HL-60/S4 treated with phorbol 12-myristate 13-acetate at 8.2 ng/mL for 4 days and 3 days (cell line): ENCODE results near the gene LIPC.

Experiments
- in situ Hi-C: fragments of 300-500 bp; cut with MboI; formaldehyde crosslinking; loops from 2 replicates; pipeline ENCODE4 v1.15.0; 2022; ENCODE audit warnings: low sequenced_read_pairs

The LIPC gene

GRCh38 chr15:58549013-58549784 lies 117.4 kb downstream of the LIPC start:
- in situ Hi-C loops = no loop called here

- in situ Hi-C loops = no loop called here
Measured at GRCh38 chr15:58549785-58550074, 117.9 kb downstream of the LIPC start.

- in situ Hi-C loops = no loop called here
Measured at GRCh38 chr15:58551084-58551763, 119.4 kb downstream of the LIPC start.

- in situ Hi-C loops = no loop called here
Measured at GRCh38 chr15:58551764-58552504, 120.1 kb downstream of the LIPC start.

GRCh38 chr15:58552505-58553364 lies 120.9 kb downstream of the LIPC start:
- in situ Hi-C loops = no loop called here

GRCh38 chr15:58553365-58553918 lies 121.7 kb downstream of the LIPC start:
- in situ Hi-C loops = no loop called here

- in situ Hi-C loops = no loop called here
Measured at GRCh38 chr15:58554758-58555157, 123.0 kb downstream of the LIPC start.

GRCh38 chr15:58555162-58556027 lies 123.6 kb downstream of the LIPC start:
- in situ Hi-C loops = no loop called here

GRCh38 chr15:58556028-58556361 lies 124.2 kb downstream of the LIPC start:
- in situ Hi-C loops = no loop called here

- in situ Hi-C loops = no loop called here
Measured at GRCh38 chr15:58556541-58556940, 124.8 kb downstream of the LIPC start.

GRCh38 chr15:58558777-58559176 lies 127.0 kb downstream of the LIPC start:
- in situ Hi-C loops = no loop called here

- in situ Hi-C loops = no loop called here
Measured at GRCh38 chr15:58559904-58560588, 128.3 kb downstream of the LIPC start.

GRCh38 chr15:58561321-58561720 lies 129.5 kb downstream of the LIPC start:
- in situ Hi-C loops = no loop called here

GRCh38 chr15:58562135-58562534 lies 130.3 kb downstream of the LIPC start:
- in situ Hi-C loops = no loop called here

GRCh38 chr15:58564981-58565380 lies 133.2 kb downstream of the LIPC start:
- in situ Hi-C loops = no loop called here

GRCh38 chr15:58565619-58566018 lies 133.8 kb downstream of the LIPC start:
- in situ Hi-C loops = no loop called here

- in situ Hi-C loops = no loop called here
Measured at GRCh38 chr15:58566029-58566428, 134.2 kb downstream of the LIPC start.

- in situ Hi-C loops = no loop called here
Measured at GRCh38 chr15:58568157-58568571, 136.4 kb downstream of the LIPC start.

- in situ Hi-C loops = no loop called here
Measured at GRCh38 chr15:58569455-58569854, 137.7 kb downstream of the LIPC start.
